ENCODE data around the gene FAM3C. TPM values are rescaled to one million over a fixed set of nuclear protein-coding genes. Genes with fewer than 3 reads are reported as not detected.

The FAM3C gene
- total and polyA plus RNA-seq, 4 donors = 16.5 to 32.3 (median 22.5) TPM

GRCh38 chr7:121395494-121395960, 581 bp downstream of the FAM3C start:
- Histone ChIP-seq H3K36me3 (ENCODE audit: control insufficient read depth in 4 of 4, insufficient read depth in 3 of 4, low read depth in 1 of 4, low read length in 3 of 4) (no peaks in the 10 kb centered on the region), H3K4me3 (ENCODE audit: low read depth in 1 of 3, low read length in 3 of 3) (peak overlapping the region; percentile 88 to 100 (median 91)), H3K27ac (ENCODE audit: low read depth in 1 of 2, low read length in 2 of 2) (peak overlapping the region; percentile 67 to 84), H3K9ac (ENCODE audit: low read depth in 1 of 2, low read length in 2 of 2) (peak overlapping the region; percentile 67 to 73), H3K9me3 (ENCODE audit: control insufficient read depth in 4 of 4, low read length in 3 of 4) (no peaks in the 10 kb centered on the region), H3K4me1 (ENCODE audit: control insufficient read depth in 4 of 4, insufficient read depth in 4 of 4, low read length in 3 of 4) (peaks cover 0 to 22% (median 12%) of the 10 kb centered on the region in 4 donors), H3K27me3 (ENCODE audit: control insufficient read depth in 4 of 4, insufficient read depth in 4 of 4, low read length in 3 of 4) (no peaks in the 10 kb centered on the region)
- DNase-seq (ENCODE audit: low spot score) = no peak
- under 1% methylated on average over 30 of the region's 30 CpGs for WGBS
- TF ChIP-seq GABPA (IDR thresholded peaks at IDR 0.05 in 1 of 2, conservative IDR thresholded peaks at IDR 0.05 in 1 of 2) = no peak
- TF ChIP-seq FOXA2 (IDR thresholded peaks at IDR 0.05) = no peak
- TF ChIP-seq CTCF (IDR thresholded peaks at IDR 0.05; ENCODE audit: low read depth, low read length, missing input control) = no peak
- no peak for TF ChIP-seq YY1 (IDR thresholded peaks at IDR 0.05)
- TF ChIP-seq TAF1 (conservative IDR thresholded peaks at IDR 0.05) = no peak
- TF ChIP-seq MAX (IDR thresholded peaks at IDR 0.05) = no peak

- H3K9ac ChIP-seq (ENCODE audit: low read depth in 1 of 2, low read length in 2 of 2) = peak overlapping the region in 1 of 2 donors; percentile 70
- TF ChIP-seq, protein P1, sequence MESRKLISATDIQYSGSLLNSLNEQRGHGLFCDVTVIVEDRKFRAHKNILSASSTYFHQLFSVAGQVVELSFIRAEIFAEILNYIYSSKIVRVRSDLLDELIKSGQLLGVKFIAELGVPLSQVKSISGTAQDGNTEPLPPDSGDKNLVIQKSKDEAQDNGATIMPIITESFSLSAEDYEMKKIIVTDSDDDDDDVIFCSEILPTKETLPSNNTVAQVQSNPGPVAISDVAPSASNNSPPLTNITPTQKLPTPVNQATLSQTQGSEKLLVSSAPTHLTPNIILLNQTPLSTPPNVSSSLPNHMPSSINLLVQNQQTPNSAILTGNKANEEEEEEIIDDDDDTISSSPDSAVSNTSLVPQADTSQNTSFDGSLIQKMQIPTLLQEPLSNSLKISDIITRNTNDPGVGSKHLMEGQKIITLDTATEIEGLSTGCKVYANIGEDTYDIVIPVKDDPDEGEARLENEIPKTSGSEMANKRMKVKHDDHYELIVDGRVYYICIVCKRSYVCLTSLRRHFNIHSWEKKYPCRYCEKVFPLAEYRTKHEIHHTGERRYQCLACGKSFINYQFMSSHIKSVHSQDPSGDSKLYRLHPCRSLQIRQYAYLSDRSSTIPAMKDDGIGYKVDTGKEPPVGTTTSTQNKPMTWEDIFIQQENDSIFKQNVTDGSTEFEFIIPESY (IDR thresholded peaks at IDR 0.05) = no peak
- peak; percentile 6 for TF ChIP-seq TAF1 (conservative IDR thresholded peaks at IDR 0.05)
- TF ChIP-seq, protein P2, sequence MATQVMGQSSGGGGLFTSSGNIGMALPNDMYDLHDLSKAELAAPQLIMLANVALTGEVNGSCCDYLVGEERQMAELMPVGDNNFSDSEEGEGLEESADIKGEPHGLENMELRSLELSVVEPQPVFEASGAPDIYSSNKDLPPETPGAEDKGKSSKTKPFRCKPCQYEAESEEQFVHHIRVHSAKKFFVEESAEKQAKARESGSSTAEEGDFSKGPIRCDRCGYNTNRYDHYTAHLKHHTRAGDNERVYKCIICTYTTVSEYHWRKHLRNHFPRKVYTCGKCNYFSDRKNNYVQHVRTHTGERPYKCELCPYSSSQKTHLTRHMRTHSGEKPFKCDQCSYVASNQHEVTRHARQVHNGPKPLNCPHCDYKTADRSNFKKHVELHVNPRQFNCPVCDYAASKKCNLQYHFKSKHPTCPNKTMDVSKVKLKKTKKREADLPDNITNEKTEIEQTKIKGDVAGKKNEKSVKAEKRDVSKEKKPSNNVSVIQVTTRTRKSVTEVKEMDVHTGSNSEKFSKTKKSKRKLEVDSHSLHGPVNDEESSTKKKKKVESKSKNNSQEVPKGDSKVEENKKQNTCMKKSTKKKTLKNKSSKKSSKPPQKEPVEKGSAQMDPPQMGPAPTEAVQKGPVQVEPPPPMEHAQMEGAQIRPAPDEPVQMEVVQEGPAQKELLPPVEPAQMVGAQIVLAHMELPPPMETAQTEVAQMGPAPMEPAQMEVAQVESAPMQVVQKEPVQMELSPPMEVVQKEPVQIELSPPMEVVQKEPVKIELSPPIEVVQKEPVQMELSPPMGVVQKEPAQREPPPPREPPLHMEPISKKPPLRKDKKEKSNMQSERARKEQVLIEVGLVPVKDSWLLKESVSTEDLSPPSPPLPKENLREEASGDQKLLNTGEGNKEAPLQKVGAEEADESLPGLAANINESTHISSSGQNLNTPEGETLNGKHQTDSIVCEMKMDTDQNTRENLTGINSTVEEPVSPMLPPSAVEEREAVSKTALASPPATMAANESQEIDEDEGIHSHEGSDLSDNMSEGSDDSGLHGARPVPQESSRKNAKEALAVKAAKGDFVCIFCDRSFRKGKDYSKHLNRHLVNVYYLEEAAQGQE (IDR thresholded peaks at IDR 0.05) = no peak
- peak; percentile 54 to 69 for TF ChIP-seq HNF4A (conservative IDR thresholded peaks at IDR 0.05)
- peak in 1 of 2 donors; percentile 16 for TF ChIP-seq EGR1 (IDR thresholded peaks at IDR 0.05; ENCODE audit: low read depth in 2 of 2)
- peak in 1 of 2 donors; percentile 10 for TF ChIP-seq RAD21 (IDR thresholded peaks at IDR 0.05)
- no peak for TF ChIP-seq ATF3 (IDR thresholded peaks at IDR 0.05)
- peak; percentile 28 to 51 for TF ChIP-seq RXRA (IDR thresholded peaks at IDR 0.05)
- no peak for TF ChIP-seq MAX (IDR thresholded peaks at IDR 0.05)
- TF ChIP-seq NR2F2 (IDR thresholded peaks at IDR 0.05) = peak; percentile 95
- peak; percentile 47 for TF ChIP-seq YY1 (IDR thresholded peaks at IDR 0.05)
- H3K27me3 ChIP-seq (ENCODE audit: control insufficient read depth in 4 of 4, insufficient read depth in 4 of 4, low read length in 3 of 4) = no peaks in the 10 kb centered on the region
- H3K36me3 ChIP-seq (ENCODE audit: control insufficient read depth in 4 of 4, insufficient read depth in 3 of 4, low read depth in 1 of 4, low read length in 3 of 4) = no peaks in the 10 kb centered on the region
- H3K9me3 ChIP-seq (ENCODE audit: control insufficient read depth in 4 of 4, low read length in 3 of 4) = no peaks in the 10 kb centered on the region
- no peak for DNase-seq (ENCODE audit: low spot score)
- H3K4me1 ChIP-seq (ENCODE audit: control insufficient read depth in 4 of 4, insufficient read depth in 4 of 4, low read length in 3 of 4) = peaks cover under 1 to 22% (median 12%) of the 10 kb centered on the region in 4 donors
- peak overlapping the region; percentile 33 to 52 (median 47) for H3K4me3 ChIP-seq (ENCODE audit: low read depth in 1 of 3, low read length in 3 of 3)
- 15% methylated on average over 7 of the region's 7 CpGs for WGBS
- peak overlapping the region; percentile 64 to 65 for H3K27ac ChIP-seq (ENCODE audit: low read depth in 1 of 2, low read length in 2 of 2)
Observed at GRCh38 chr7:121394709-121395140, 1.4 kb downstream of the FAM3C start.
